ENCODE data around the gene GOLPH3.
"Not testable (repeated sequence)": the region's sequence is repeated elsewhere in the genome, so short reads cannot be mapped to it uniquely, and the experiment has no call there.

The GOLPH3 gene

DNA sequence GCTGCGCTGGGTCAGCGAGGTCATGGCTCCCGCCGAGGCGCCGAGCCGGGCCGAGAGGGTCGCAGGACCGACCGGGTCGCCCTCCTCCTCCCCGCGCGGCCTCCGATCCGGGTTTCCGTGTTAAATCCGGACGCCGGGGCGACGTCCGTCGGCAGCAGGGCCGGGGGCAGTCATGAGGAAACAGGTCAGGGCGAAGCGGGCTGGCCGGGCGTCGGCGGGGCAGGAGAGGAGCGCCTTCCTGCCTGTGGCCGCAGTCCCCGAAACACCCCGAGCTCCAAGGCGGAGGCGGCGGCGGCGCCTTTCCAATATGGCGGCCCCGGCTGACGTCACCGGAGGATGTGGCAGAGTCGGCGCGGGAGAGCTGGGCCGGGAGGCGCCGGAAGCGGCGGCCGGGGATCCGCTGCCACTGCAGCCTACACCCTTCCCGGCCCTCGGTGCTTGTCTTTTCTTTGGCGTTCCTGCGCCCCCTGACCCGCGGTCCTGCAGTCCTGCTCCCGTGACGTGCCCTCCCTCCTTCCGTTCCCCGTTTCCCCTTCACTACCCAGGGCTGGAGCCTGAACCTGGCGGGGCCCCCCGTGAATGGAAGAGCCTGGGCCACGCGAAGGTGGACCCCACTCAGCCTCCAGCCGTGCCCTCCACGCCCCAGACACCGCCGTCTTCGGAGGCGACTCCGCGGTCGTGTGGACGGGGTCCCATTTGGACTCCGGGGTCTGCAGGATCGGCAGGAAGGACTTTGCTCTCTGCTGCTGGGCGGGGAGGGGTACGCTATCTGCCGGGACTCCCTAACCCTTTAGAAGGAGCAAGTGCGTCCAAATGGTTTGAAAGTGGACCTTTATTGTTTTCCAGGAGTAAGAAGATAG, at the start of gene GOLPH3:
Gene GOLPH3, minus strand, starts transcription at position 309 of the 860 bp plus-strand sequence. Its CDS starts 285 bp downstream, at position 24.
- peaks cover 29% of the 10 kb centered on the region for H3K4me1 ChIP-seq (ENCODE audit: insufficient read depth, low read length, poor library complexity, severe bottlenecking)
- H3K9ac ChIP-seq (ENCODE audit: low read depth, low read length, poor library complexity, severe bottlenecking): peak within 1 kb of the TSS; percentile 92
- TF ChIP-seq, protein P1, sequence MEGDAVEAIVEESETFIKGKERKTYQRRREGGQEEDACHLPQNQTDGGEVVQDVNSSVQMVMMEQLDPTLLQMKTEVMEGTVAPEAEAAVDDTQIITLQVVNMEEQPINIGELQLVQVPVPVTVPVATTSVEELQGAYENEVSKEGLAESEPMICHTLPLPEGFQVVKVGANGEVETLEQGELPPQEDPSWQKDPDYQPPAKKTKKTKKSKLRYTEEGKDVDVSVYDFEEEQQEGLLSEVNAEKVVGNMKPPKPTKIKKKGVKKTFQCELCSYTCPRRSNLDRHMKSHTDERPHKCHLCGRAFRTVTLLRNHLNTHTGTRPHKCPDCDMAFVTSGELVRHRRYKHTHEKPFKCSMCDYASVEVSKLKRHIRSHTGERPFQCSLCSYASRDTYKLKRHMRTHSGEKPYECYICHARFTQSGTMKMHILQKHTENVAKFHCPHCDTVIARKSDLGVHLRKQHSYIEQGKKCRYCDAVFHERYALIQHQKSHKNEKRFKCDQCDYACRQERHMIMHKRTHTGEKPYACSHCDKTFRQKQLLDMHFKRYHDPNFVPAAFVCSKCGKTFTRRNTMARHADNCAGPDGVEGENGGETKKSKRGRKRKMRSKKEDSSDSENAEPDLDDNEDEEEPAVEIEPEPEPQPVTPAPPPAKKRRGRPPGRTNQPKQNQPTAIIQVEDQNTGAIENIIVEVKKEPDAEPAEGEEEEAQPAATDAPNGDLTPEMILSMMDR (conservative IDR thresholded peaks at IDR 0.05; ENCODE audit: low read length): no peak
- TF ChIP-seq EZH2phosphoT487 (IDR thresholded peaks at IDR 0.05; ENCODE audit: borderline replicate concordance): no peak
- no peaks in the 10 kb centered on the region for H3F3A ChIP-seq (ENCODE audit: low read depth)
- peak within 1 kb of the TSS; percentile 83 for H3K4me2 ChIP-seq (ENCODE audit: low read depth, low read length, poor library complexity, severe bottlenecking)
- peaks cover 48% of the 10 kb centered on the region for H3K79me2 ChIP-seq (ENCODE audit: insufficient read depth, low read length)
- H4K20me1 ChIP-seq (ENCODE audit: insufficient read depth, low read length, poor library complexity, severe bottlenecking): peaks cover 43% of the 10 kb centered on the region
- peak within 1 kb of the TSS; percentile 99 for H2AFZ ChIP-seq (ENCODE audit: low read length)
- no peaks in the 10 kb centered on the region for H3K27me3 ChIP-seq (ENCODE audit: insufficient read depth, low read length, poor library complexity, severe bottlenecking)
- H3K9me2 ChIP-seq (replicated peaks; ENCODE audit: low read depth, low read length): no peaks in the 10 kb centered on the region
- H3K4me3 ChIP-seq (ENCODE audit: low read length, poor library complexity, severe bottlenecking): peak within 1 kb of the TSS; percentile 98
- peaks cover 12% of the 10 kb centered on the region; the same call in 1 of the 2 replicates for H3K36me3 ChIP-seq (ENCODE audit: insufficient read depth, low read length)
- H3K9me3 ChIP-seq (ENCODE audit: insufficient read depth, low read depth, low read length): no peaks in the 10 kb centered on the region

DNA sequence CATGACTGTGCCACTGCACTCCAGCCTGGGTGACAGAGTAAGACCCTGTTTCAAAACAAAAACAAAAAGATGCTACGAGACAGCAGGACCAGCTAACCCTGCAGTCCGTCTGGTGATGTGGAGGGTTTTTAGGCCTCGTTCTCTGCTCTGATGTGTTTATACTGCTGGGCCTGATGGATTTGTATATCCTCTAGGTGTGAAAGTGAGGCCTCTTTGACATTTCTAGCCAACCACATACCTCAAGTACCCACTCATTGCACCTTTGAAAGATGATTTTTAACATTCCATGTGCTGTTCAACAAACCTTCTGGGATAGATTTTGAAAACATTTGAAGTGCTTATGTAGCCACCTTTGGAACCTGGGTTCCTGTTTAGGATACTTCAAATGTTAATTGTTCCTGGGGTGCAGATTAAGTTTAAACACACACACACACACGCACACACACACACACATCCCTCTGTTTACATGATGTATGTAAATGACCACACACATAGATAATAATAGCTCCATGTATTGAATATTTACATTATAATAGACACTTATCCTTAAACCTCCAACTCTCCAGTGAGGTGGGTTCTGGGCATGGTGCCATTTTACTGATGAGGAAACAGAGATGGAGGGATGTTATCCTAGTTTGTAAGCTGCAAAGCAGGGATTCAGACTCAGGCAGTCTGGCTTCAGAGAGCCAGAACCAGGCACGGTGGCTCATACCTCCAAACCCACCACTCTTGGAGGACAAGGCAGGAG, 48.8 kb upstream of the GOLPH3 start:
- Histone ChIP-seq H3K4me2 (ENCODE audit: low read depth, low read length, poor library complexity, severe bottlenecking) (no peak overlapping the region), H3K27me3 (ENCODE audit: insufficient read depth, low read length, poor library complexity, severe bottlenecking) (no peaks in the 10 kb centered on the region), H3K79me2 (ENCODE audit: insufficient read depth, low read length) (no peaks in the 10 kb centered on the region), H3K4me1 (ENCODE audit: insufficient read depth, low read length, poor library complexity, severe bottlenecking) (no peaks in the 10 kb centered on the region), H3K9me3 (ENCODE audit: insufficient read depth, low read depth, low read length) (no peaks in the 10 kb centered on the region), H3K4me3 (ENCODE audit: low read length, poor library complexity, severe bottlenecking) (no peak overlapping the region), H3K9ac (ENCODE audit: low read depth, low read length, poor library complexity, severe bottlenecking) (no peak overlapping the region), H2AFZ (ENCODE audit: low read length) (no peak overlapping the region), H3K9me2 (replicated peaks; ENCODE audit: low read depth, low read length) (no peaks in the 10 kb centered on the region), H4K20me1 (ENCODE audit: insufficient read depth, low read length, poor library complexity, severe bottlenecking) (no peaks in the 10 kb centered on the region), H3K36me3 (ENCODE audit: insufficient read depth, low read length) (no peaks in the 10 kb centered on the region), H3F3A (ENCODE audit: low read depth) (no peaks in the 10 kb centered on the region)
- TF ChIP-seq EZH2phosphoT487 (IDR thresholded peaks at IDR 0.05; ENCODE audit: borderline replicate concordance): no peak

DNA sequence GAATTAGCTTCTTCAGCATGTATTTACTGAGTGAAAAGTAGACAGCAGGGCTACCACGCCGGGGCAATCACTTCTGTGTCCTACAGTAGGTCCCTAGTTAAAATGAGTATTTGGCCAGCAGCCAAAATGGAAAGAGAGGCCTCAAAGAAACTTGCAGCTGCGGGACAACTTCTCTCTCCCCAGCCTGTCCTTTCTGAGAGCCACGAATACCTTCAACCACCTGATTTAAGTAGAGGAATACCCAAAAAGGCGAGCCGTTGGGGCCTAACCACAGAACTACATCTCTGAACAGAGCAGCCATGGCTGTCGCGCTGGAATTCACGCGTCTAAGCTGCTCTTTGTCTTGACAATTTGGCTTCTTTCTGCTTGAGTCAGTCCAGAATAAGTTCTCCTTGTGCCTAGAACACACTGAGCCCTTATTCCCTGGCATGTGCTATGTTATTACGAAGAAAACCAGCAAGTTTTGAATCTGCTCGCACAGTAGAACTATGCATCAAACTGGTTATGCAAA, 43.8 kb upstream of the GOLPH3 start:
- H3K9me3 ChIP-seq (ENCODE audit: insufficient read depth, low read depth, low read length): no peaks in the 10 kb centered on the region
- TF ChIP-seq, protein P1 (conservative IDR thresholded peaks at IDR 0.05; ENCODE audit: low read length): no peak
- no peak for TF ChIP-seq EZH2phosphoT487 (IDR thresholded peaks at IDR 0.05; ENCODE audit: borderline replicate concordance)
- H3K4me3 ChIP-seq (ENCODE audit: low read length, poor library complexity, severe bottlenecking): no peak overlapping the region
- H4K20me1 ChIP-seq (ENCODE audit: insufficient read depth, low read length, poor library complexity, severe bottlenecking): no peaks in the 10 kb centered on the region
- no peaks in the 10 kb centered on the region for H3K27me3 ChIP-seq (ENCODE audit: insufficient read depth, low read length, poor library complexity, severe bottlenecking)
- no peak overlapping the region for H3K4me2 ChIP-seq (ENCODE audit: low read depth, low read length, poor library complexity, severe bottlenecking)
- H3K4me1 ChIP-seq (ENCODE audit: insufficient read depth, low read length, poor library complexity, severe bottlenecking): no peaks in the 10 kb centered on the region
- H3K9me2 ChIP-seq (replicated peaks; ENCODE audit: low read depth, low read length): no peaks in the 10 kb centered on the region
- H3K36me3 ChIP-seq (ENCODE audit: insufficient read depth, low read length): no peaks in the 10 kb centered on the region
- no peaks in the 10 kb centered on the region for H3F3A ChIP-seq (ENCODE audit: low read depth)
- H2AFZ ChIP-seq (ENCODE audit: low read length): peak overlapping the region; percentile 49; the same call in 1 of the 2 replicates
- no peaks in the 10 kb centered on the region for H3K79me2 ChIP-seq (ENCODE audit: insufficient read depth, low read length)
- H3K9ac ChIP-seq (ENCODE audit: low read depth, low read length, poor library complexity, severe bottlenecking): no peak overlapping the region

DNA sequence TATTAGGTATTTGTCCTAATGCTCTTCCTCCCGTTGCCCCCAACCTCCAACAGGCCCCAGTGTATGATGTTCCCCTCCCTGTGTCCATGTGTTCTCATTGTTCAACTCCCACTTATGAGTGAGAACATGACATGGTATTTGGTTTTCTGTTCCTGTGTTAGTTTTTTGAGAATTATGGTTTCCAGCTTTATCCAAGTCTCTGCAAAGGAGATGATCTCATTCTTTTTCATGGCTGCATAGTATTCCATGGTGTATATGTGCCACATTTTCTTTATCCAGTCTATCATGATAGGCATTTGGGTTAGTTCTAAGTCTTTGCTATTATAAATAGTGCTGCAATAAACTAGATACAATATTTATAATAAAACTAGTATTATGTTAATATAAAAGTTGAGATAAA, 40.2 kb upstream of the GOLPH3 start:
- not testable (repeated sequence) for H3F3A ChIP-seq (ENCODE audit: low read depth); H2AFZ ChIP-seq (ENCODE audit: low read length); H3K4me3 ChIP-seq (ENCODE audit: low read length, poor library complexity, severe bottlenecking); H4K20me1 ChIP-seq (ENCODE audit: insufficient read depth, low read length, poor library complexity, severe bottlenecking); H3K9me2 ChIP-seq (replicated peaks; ENCODE audit: low read depth, low read length); H3K36me3 ChIP-seq (ENCODE audit: insufficient read depth, low read length); H3K9ac ChIP-seq (ENCODE audit: low read depth, low read length, poor library complexity, severe bottlenecking); H3K4me1 ChIP-seq (ENCODE audit: insufficient read depth, low read length, poor library complexity, severe bottlenecking); H3K27me3 ChIP-seq (ENCODE audit: insufficient read depth, low read length, poor library complexity, severe bottlenecking); H3K4me2 ChIP-seq (ENCODE audit: low read depth, low read length, poor library complexity, severe bottlenecking); H3K79me2 ChIP-seq (ENCODE audit: insufficient read depth, low read length); H3K9me3 ChIP-seq (ENCODE audit: insufficient read depth, low read depth, low read length)

Data from Loucy (cell line).